Activated gamma-delta T cell treated with anti-CD3 and anti-CD28 coated beads, Interleukin-2, amount 50 U/mL, for 16 hours (primary cell): ENCODE data around the gene RBBP9.
"Not testable (repeated sequence)": the region's sequence is repeated elsewhere in the genome, so short reads cannot be mapped to it uniquely, and the experiment has no call there.

Source experiments
- DNase-seq: peaks from one replicate; pipeline ENCODE4 v3.0.0-alpha.2; 2020; ENCODE audit warnings: low read depth

Gene RBBP9

GRCh38 chr20:18496740-18497592, at the start of gene RBBP9:
Gene RBBP9 (minus strand): TSS chr20:18497225. CDS start chr20:18497167, 58 bp downstream.
- DNase-seq = peak; percentile 51

- DNase-seq = no peak
Observed at GRCh38 chr20:18545566-18545965, 48.5 kb upstream of the RBBP9 start.

GRCh38 chr20:18543932-18544331, 46.9 kb upstream of the RBBP9 start:
- DNase-seq = no peak

GRCh38 chr20:18543216-18543615, 46.2 kb upstream of the RBBP9 start:
- no peak for DNase-seq

- DNase-seq = no peak
Observed at GRCh38 chr20:18541741-18542140, 44.7 kb upstream of the RBBP9 start.

GRCh38 chr20:18537651-18538050, 40.6 kb upstream of the RBBP9 start:
- no peak for DNase-seq

- no peak for DNase-seq
Observed at GRCh38 chr20:18533978-18534644, 37.1 kb upstream of the RBBP9 start.

GRCh38 chr20:18533491-18533890, 36.5 kb upstream of the RBBP9 start:
- DNase-seq = no peak

- no peak for DNase-seq
Observed at GRCh38 chr20:18532626-18533025, 35.6 kb upstream of the RBBP9 start.

GRCh38 chr20:18529041-18529440, 32.0 kb upstream of the RBBP9 start:
- no peak for DNase-seq

- DNase-seq = no peak
Observed at GRCh38 chr20:18527836-18528235, 30.8 kb upstream of the RBBP9 start.

GRCh38 chr20:18527339-18527738, 30.3 kb upstream of the RBBP9 start:
- DNase-seq = no peak

- not testable (repeated sequence) for DNase-seq
Observed at GRCh38 chr20:18526761-18527160, 29.7 kb upstream of the RBBP9 start.

- no peak for DNase-seq
Observed at GRCh38 chr20:18524646-18525045, 27.6 kb upstream of the RBBP9 start.

GRCh38 chr20:18523066-18523465, 26.0 kb upstream of the RBBP9 start:
- DNase-seq = no peak

- not testable (repeated sequence) for DNase-seq
Observed at GRCh38 chr20:18522066-18522465, 25.0 kb upstream of the RBBP9 start.

GRCh38 chr20:18515973-18516372, 18.9 kb upstream of the RBBP9 start:
- DNase-seq = no peak

- DNase-seq = no peak
Observed at GRCh38 chr20:18514127-18514526, 17.1 kb upstream of the RBBP9 start.

- DNase-seq = no peak
Observed at GRCh38 chr20:18513208-18513607, 16.2 kb upstream of the RBBP9 start.

- no peak for DNase-seq
Observed at GRCh38 chr20:18511571-18511970, 14.5 kb upstream of the RBBP9 start.

- peak; percentile 97 for DNase-seq
Observed at GRCh38 chr20:18507218-18508191, 10.5 kb upstream of the RBBP9 start, which contains the start of gene SEC23B. Gene SEC23B (plus strand): TSS chr20:18507940. CDS start chr20:18510836, 2,896 bp downstream.

GRCh38 chr20:18506744-18507143, 9.7 kb upstream of the RBBP9 start:
- no peak for DNase-seq
